ENCODE results near the gene THOC5. TPM values are rescaled to one million over a fixed set of nuclear protein-coding genes. Genes with fewer than 3 reads are reported as not detected.

The THOC5 gene
- total and polyA plus RNA-seq, 8 donors, result 11.8 to 21.7 (median 17.3) TPM

DNA sequence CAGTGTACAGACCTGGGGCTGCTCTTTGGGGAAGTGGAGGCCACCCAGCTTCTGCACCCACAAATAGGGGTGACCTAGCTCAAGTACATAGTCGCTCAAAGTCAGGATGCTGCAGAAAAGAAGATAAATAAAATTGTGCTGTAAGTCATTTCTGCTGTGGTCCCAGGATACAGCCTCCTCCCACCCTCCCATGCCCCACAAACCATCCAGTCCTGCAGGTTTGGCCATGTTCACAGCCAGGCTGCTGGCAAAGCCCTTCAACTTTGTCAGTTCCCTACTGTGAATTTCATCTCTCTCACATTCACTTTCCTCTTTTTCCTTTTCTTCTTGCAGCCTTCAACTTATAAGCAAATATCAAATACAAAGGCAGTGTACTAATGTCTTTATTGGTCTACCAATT, 33.6 kb downstream of the THOC5 start:
- no peaks in the 10 kb centered on the region for H3K27me3 ChIP-seq
- no peak for ATAC-seq
- TF ChIP-seq, protein P1, sequence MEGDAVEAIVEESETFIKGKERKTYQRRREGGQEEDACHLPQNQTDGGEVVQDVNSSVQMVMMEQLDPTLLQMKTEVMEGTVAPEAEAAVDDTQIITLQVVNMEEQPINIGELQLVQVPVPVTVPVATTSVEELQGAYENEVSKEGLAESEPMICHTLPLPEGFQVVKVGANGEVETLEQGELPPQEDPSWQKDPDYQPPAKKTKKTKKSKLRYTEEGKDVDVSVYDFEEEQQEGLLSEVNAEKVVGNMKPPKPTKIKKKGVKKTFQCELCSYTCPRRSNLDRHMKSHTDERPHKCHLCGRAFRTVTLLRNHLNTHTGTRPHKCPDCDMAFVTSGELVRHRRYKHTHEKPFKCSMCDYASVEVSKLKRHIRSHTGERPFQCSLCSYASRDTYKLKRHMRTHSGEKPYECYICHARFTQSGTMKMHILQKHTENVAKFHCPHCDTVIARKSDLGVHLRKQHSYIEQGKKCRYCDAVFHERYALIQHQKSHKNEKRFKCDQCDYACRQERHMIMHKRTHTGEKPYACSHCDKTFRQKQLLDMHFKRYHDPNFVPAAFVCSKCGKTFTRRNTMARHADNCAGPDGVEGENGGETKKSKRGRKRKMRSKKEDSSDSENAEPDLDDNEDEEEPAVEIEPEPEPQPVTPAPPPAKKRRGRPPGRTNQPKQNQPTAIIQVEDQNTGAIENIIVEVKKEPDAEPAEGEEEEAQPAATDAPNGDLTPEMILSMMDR (IDR thresholded peaks at IDR 0.05), result no peak
- no peaks in the 10 kb centered on the region for H3K9me3 ChIP-seq
- DNase-seq, result no peak
- FAIRE-seq, result no peak
- H3K36me3 ChIP-seq, result peaks cover 0 to 63% (median 14%) of the 10 kb centered on the region in 3 donors
- no peak overlapping the region for H3K27ac ChIP-seq
- intact Hi-C loops (cut with DNase I), result loop anchor here in 1 of 3 donors (10.0 kb wide), 1 partner anchor 125 kb away; no protein-coding TSS in a partner anchor
- H3K4me1 ChIP-seq, result no peaks in the 10 kb centered on the region
- H3K4me3 ChIP-seq, result no peak overlapping the region
- WGBS, 2 donors, result 96 to 100% methylated on average over 1 of the region's 1 CpG

DNA sequence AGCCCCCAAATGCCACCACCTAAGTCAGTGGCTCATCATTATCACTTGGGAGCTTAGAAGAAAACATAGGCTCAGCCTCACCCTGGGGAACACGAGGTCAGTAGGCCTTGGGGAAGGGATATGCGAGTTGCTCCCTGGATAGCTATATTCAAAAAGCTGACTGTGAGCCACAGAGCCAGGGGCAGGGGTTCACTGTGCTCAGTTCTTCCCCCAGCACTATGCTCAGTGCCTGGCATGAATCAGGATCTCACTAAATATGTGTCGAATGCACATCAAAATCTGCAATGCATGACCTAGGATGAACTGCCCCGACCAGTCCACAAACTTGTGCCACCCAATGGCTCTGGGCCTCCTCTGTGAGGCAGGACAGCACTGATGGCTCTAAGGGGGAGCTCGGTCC, 35.1 kb downstream of the THOC5 start:
- DNase-seq (no peak), FAIRE-seq (no peak), ATAC-seq (no peak)
- Histone ChIP-seq H3K27ac (no peak overlapping the region), H3K4me1 (no peaks in the 10 kb centered on the region), H3K27me3 (no peaks in the 10 kb centered on the region), H3K36me3 (peaks cover 0 to 56% (median 14%) of the 10 kb centered on the region in 3 donors), H3K9me3 (no peaks in the 10 kb centered on the region), H3K4me3 (no peak overlapping the region)
- WGBS, 2 donors, result 94 to 95% methylated on average over 5 of the region's 5 CpGs
- intact Hi-C loops (cut with DNase I), result no loop called here
- TF ChIP-seq, protein P1 (IDR thresholded peaks at IDR 0.05), result no peak

DNA sequence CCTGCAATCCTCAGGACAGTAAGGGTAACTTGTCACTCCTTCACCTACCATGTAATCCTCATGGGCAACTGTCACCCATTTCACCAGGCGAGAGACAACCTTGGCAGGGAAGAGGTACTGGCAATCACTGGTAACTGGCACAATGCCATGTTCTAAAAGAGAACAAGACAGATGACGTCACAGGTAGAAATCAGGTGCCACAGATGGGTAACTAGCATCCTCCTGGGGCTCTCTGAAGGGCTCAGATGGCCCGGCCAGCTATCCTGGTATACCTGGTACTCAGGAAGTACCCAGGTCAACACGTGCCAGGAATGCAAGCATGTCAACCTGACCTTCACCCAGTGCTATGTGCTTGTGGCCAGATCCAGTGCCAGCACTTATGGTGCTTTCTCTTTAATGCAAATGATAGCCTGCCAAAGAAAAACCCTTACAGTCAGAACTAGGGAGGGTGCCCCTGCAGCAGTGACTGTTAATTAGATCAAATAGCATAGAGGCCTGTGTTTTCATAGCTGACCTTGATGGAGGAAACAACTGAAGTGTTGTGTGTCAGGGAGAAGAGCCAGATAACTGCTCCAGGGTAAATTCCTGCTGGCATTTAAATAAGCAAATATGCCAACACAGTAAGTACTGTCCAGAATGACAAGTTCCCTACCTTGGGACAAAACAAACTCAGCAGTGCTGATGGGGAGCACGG, 36.2 kb downstream of the THOC5 start:
- intact Hi-C loops (cut with DNase I), result no loop called here
- no peaks in the 10 kb centered on the region for H3K4me1 ChIP-seq
- no peaks in the 10 kb centered on the region for H3K27me3 ChIP-seq
- DNase-seq (peak in 1 of 6 donors; percentile 13), ATAC-seq (peak; percentile 29 to 76 (median 54)), FAIRE-seq (no peak)
- H3K9me3 ChIP-seq, result no peaks in the 10 kb centered on the region
- TF ChIP-seq, protein P1 (IDR thresholded peaks at IDR 0.05), result no peak
- 39 to 43% methylated on average over 5 of the region's 5 CpGs for WGBS, 2 donors
- no peak overlapping the region for H3K27ac ChIP-seq
- peaks cover 0 to 53% (median 14%) of the 10 kb centered on the region in 3 donors for H3K36me3 ChIP-seq
- no peak overlapping the region for H3K4me3 ChIP-seq

DNA sequence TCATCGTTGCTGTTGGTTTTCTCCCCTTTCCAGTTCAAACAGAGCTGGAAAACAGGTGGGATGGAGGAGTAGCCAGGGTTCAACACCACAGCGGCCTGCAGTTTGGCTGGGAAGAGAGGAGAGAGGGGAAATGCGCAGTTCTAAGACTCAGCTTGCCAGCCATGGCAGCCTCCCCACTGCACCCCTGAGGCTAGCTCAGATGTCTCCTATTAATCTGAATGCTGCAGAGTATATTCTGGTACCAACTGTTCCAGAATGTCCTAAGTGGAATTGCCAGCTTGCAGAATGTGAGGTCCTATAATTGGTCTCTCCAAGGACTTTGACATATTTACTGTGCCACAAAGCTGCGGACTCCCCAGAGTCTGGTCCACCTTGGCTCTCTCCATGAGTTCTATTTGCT, 41.5 kb downstream of the THOC5 start:
- no peak for FAIRE-seq
- Histone ChIP-seq H3K27ac (no peak overlapping the region), H3K4me3 (no peak overlapping the region), H3K36me3 (peaks cover 0 to 54% (median 0%) of the 10 kb centered on the region in 3 donors), H3K27me3 (no peaks in the 10 kb centered on the region), H3K9me3 (no peaks in the 10 kb centered on the region), H3K4me1 (no peaks in the 10 kb centered on the region)
- TF ChIP-seq, protein P1 (IDR thresholded peaks at IDR 0.05), result no peak
- intact Hi-C loops (cut with DNase I), result no loop called here
- no peak for DNase-seq
- WGBS, 2 donors, result 67 to 80% methylated on average over 4 of the region's 4 CpGs
- no peak for ATAC-seq
